Body of pancreas (tissue), 4 donors: ENCODE results near the gene BLTP2. TPM values are rescaled to one million over a fixed set of nuclear protein-coding genes. Genes with fewer than 3 reads are reported as not detected.
A peak's percentile ranks its signal among the peaks of the same experiment; 100 is the strongest.

Source experiments
- ATAC-seq: fragments of 150-250 bp; one replicate; pipeline ENCODE4 v1.9.1; 2016
- DNase-seq, 4 donors: peaks; one replicate each; pipeline ENCODE4 v3.0.0-alpha.2; 2019
- H3K27ac ChIP-seq, 4 donors: fragments of 200-600 bp; sonication (generic); 1 replicate in 3 of 4; 2 replicates in 1 of 4; pipeline versions ENCODE4 v1.5.1 to v1.6.1; 2016 to 2019; ENCODE audit warnings: mild to moderate bottlenecking in 1 of 4, mixed read lengths in 1 of 4, moderate library complexity in 1 of 4
- H3K27me3 ChIP-seq, 2 donors: fragments of 200-600 bp; sonication (generic); one replicate each; pipeline ENCODE4 v1.6.0; 2016; ENCODE audit warnings: mild to moderate bottlenecking in 1 of 2
- H3K36me3 ChIP-seq, 2 donors: fragments of 200-600 bp; sonication (generic); replicated peaks in 1 of 2; 2 replicates each; pipeline ENCODE4 v1.5.1; 2016; ENCODE audit warnings: low read depth in 2 of 2; ENCODE audit not compliant: insufficient read depth in 1 of 2
- H3K4me1 ChIP-seq: fragments of 200-600 bp; sonication (generic); one replicate; pipeline ENCODE4 v1.6.0; 2016
- H3K4me3 ChIP-seq, 2 donors: fragments of 200-600 bp; sonication (generic); 1 replicate in 1 of 2; 2 replicates in 1 of 2; pipeline ENCODE4 v1.5.1; 2016 to 2019
- H3K9me3 ChIP-seq, 3 donors: fragments of 200-600 bp; sonication (generic); 1 replicate in 2 of 3; 2 replicates in 1 of 3; pipeline ENCODE4 v1.5.1; 2016
- POLR2A ChIP-seq, 3 donors: fragments of 450-650 bp; IDR thresholded peaks; one replicate each; pipeline ENCODE4 v1.6.1; 2016; ENCODE audit warnings: antibody characterized with exemption in 3 of 3, mild to moderate bottlenecking in 2 of 3
- WGBS, 2 donors: methylation state at CpG; one replicate each; pipeline ENCODE4 v1.1.5; 2017; 5-methylcytosine and 5-hydroxymethylcytosine counted together
- intact Hi-C: fragments of 100-400 bp; cut with DNase I; formaldehyde crosslinking; loops from one replicate; pipeline ENCODE4 v1.15.1; 2023
- total RNA-seq, 2 donors: library from RNA; depleted of rRNA; stranded (reverse); fragments of >200 nt; gene quantifications; one replicate each; pipeline ENCODE4 v1.1.0, GENCODE V29; 2016
- TF ChIP-seq, protein P1 (sequence below), 7 experiments: fragments of 450-650 bp in 4 of 7; fragments of 200-600 bp in 3 of 7; sonication (generic) in 3 of 7; IDR thresholded peaks; one replicate each; pipeline ENCODE4 v1.5.1; 2016 to 2019; ENCODE audit warnings: antibody characterized with exemption in 7 of 7

BLTP2 gene
- total RNA-seq, 2 donors from 2014 or later, result 70.8 to 87.3 TPM

DNA sequence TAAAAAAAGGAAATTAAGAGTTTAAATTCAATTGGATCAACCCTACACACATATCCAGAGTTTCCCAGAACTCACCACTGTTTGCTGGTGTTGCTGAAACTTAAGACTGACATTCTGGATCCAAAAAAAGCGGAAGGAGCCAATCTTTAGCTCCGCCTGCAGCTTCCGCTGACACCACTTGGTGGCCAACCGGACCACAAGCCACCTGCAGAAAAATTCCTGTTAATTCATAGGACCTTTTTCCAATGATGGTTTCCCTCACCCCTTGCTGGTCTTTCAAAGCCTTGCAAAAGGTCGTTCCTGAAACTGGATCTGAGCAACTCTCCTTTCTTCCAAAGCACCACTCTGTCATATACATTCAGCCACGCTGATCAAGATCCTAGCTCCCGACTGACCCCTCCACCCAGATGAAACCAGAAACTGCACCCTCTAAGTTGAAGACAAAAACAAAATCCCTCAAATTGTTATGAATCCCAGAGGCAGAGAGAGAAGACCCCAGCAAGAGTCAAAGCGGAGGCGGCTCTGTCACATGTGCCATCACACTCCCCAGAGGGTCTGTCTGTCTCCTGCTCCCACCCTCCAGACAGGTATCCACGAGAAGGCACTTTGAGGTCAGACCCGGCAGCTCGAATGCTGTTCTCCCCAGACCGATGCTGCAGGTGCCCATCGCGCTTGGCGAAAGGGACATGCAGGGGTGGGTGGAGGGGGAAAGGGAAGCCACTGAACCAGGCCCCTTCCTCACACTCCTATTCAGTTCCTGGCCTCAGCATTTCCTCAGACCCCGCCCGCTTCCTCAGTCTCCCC, 773 bp downstream of the BLTP2 start:
- peaks cover 5 to 30% of the 10 kb centered on the region in 2 donors for H3K36me3 ChIP-seq
- H3K9me3 ChIP-seq, result no peaks in the 10 kb centered on the region
- H3K4me1 ChIP-seq, result peaks cover 46% of the 10 kb centered on the region
- H3K27me3 ChIP-seq, result no peaks in the 10 kb centered on the region
- peak overlapping the region; percentile 87 to 97 for H3K4me3 ChIP-seq
- peak overlapping the region; percentile 69 to 90 (median 80) for H3K27ac ChIP-seq
- TF ChIP-seq, protein P1, sequence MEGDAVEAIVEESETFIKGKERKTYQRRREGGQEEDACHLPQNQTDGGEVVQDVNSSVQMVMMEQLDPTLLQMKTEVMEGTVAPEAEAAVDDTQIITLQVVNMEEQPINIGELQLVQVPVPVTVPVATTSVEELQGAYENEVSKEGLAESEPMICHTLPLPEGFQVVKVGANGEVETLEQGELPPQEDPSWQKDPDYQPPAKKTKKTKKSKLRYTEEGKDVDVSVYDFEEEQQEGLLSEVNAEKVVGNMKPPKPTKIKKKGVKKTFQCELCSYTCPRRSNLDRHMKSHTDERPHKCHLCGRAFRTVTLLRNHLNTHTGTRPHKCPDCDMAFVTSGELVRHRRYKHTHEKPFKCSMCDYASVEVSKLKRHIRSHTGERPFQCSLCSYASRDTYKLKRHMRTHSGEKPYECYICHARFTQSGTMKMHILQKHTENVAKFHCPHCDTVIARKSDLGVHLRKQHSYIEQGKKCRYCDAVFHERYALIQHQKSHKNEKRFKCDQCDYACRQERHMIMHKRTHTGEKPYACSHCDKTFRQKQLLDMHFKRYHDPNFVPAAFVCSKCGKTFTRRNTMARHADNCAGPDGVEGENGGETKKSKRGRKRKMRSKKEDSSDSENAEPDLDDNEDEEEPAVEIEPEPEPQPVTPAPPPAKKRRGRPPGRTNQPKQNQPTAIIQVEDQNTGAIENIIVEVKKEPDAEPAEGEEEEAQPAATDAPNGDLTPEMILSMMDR (IDR thresholded peaks at IDR 0.05), result peak; percentile 15 to 68 (median 59)
- no peak for TF ChIP-seq POLR2A (IDR thresholded peaks at IDR 0.05)
- whole genome bisulfite sequencing, 2 donors, result 0 to 2% methylated on average over 9 to 18 of the region's 18 CpGs
- ATAC-seq (peak; percentile 21), DNase-seq (peak; percentile 54 to 71 (median 67))
- intact Hi-C loops, result no loop called here

DNA sequence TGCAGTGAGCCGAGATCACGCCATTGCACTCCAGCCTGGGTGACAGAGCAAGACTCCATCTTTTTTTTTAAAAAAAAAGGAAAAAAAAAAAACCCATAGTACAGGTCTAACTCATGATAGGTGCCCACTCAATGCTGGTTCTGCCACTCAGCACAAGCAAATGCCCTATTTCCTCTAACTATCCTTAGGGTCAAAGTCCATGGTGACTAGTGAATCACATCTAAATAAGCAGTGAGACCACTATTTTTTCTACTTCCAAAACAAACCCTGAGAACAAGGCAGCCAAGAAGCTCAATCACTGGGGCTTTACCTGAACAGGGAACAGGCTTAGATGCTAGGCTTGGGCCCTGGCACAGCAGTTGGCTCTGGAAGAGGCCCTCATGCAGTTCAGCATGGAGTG, 3.4 kb downstream of the BLTP2 start:
- no peak overlapping the region for H3K27ac ChIP-seq
- whole genome bisulfite sequencing, 2 donors, result 96 to 100% methylated on average over 2 of the region's 2 CpGs
- H3K4me3 ChIP-seq, result no peak overlapping the region
- TF ChIP-seq POLR2A (IDR thresholded peaks at IDR 0.05), result no peak
- TF ChIP-seq, protein P1 (IDR thresholded peaks at IDR 0.05), result no peak
- no peaks in the 10 kb centered on the region for H3K27me3 ChIP-seq
- intact Hi-C loops, result no loop called here
- H3K9me3 ChIP-seq, result no peaks in the 10 kb centered on the region
- H3K4me1 ChIP-seq, result peaks cover 39% of the 10 kb centered on the region
- DNase-seq (no peak), ATAC-seq (no peak)
- peaks cover 16 to 47% of the 10 kb centered on the region in 2 donors for H3K36me3 ChIP-seq

DNA sequence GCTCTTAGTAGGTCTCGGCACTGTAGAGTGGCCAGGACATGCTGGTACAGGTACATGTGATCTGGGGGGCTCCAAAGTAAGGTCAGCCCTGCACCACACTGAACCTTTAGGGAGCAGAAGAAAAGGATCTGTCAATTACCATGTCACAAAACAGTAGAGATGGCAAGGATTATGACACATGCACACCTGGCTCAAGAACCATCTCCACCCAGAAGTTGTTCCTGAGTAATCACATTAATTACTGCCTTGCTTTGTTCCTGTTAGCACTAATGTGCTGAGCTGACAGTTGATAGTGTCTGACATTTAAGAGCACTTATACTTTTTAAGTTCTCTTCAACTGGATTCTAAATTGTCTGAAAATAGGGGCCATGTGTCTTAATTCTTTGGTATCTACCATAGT, 9.5 kb downstream of the BLTP2 start:
- TF ChIP-seq, protein P1 (IDR thresholded peaks at IDR 0.05), result no peak
- no peak for TF ChIP-seq POLR2A (IDR thresholded peaks at IDR 0.05)
- intact Hi-C loops, result no loop called here
- Histone ChIP-seq H3K27me3 (no peaks in the 10 kb centered on the region), H3K27ac (no peak overlapping the region), H3K4me1 (no peaks in the 10 kb centered on the region), H3K9me3 (no peaks in the 10 kb centered on the region), H3K4me3 (no peak overlapping the region), H3K36me3 (peaks cover 30 to 76% of the 10 kb centered on the region in 2 donors)
- ATAC-seq (no peak), DNase-seq (no peak)
- 100% methylated on average over 1 of the region's 1 CpG for WGBS, 2 donors

DNA sequence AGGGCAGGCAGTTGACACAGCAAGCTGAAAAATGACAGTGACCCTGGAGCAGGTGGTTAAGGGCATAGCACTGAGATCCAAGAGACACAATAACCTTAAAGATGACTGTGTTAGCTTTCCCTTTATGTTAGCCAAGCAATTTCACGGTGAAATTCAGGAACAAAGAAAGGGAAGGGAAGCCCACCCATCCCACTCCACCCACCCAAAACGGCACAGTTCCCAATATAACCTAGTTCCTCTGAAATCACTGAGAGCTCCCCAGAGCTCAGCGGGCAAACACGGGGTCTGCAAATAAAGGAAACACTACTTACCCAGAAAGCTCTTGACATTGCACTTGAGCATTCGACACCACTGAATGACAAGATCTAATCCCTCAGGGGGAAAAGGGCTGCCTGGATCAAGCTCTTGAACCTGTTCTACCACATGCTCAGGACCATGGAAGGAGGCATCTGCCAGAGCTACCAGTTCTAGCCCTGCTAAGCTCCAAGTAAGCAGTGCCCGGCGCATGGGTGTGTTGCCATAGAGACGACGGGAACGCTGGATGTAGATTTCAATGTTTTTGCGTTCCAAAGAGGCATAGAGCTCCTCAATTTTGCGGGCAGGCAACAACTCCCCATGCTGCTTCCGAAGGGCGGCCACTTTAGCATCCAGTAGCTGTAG, 10.6 kb downstream of the BLTP2 start:
- no peak overlapping the region for H3K4me3 ChIP-seq
- no peak overlapping the region for H3K27ac ChIP-seq
- ATAC-seq, result no peak
- intact Hi-C loops, result no loop called here
- no peak for DNase-seq
- H3K36me3 ChIP-seq, result peaks cover 27 to 69% of the 10 kb centered on the region in 2 donors
- H3K27me3 ChIP-seq, result no peaks in the 10 kb centered on the region
- no peaks in the 10 kb centered on the region for H3K4me1 ChIP-seq
- 82 to 94% methylated on average over 10 to 14 of the region's 14 CpGs for WGBS, 2 donors
- H3K9me3 ChIP-seq, result no peaks in the 10 kb centered on the region
- TF ChIP-seq, protein P1 (IDR thresholded peaks at IDR 0.05), result no peak
- no peak for TF ChIP-seq POLR2A (IDR thresholded peaks at IDR 0.05)
